ENCODE results near the gene RFNG. TPM values are rescaled to one million over a fixed set of nuclear protein-coding genes. Genes with fewer than 3 reads are reported as not detected.

Gene RFNG
- total RNA-seq, 1 donor = 46.3 TPM

DNA sequence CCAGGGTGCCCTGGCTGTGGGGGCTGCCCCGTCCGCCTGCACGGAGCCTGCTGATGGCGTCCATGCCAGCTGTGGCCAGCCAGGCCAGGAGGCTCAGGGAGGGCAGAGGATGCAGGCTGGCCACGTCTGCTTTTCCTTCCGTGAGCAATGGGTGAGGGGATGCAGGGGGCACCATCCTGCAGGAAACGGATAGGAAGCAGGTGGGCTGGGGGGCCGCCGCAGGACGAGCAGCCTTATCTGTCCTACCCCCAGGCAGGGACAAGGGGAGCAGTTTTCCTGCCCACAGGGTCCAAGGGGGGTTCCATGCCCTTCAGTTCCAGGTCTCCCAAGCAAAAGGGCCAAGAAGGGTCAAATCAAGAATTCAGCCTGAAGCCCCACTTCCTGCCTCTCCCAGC, 7.2 kb upstream of the RFNG start:
- peak; percentile 81 for DNase-seq (ENCODE audit: insufficient read length, low spot score, missing footprints)
- peaks cover 16% of the 10 kb centered on the region for H3K79me2 ChIP-seq (ENCODE audit: insufficient read depth, low read length)
- no peak overlapping the region for H3K4me2 ChIP-seq (ENCODE audit: insufficient read depth, low read length)
- no peaks in the 10 kb centered on the region for H3K4me1 ChIP-seq (ENCODE audit: insufficient read depth, low read length)
- H3K27me3 ChIP-seq (ENCODE audit: insufficient read depth, low read length) = no peaks in the 10 kb centered on the region
- H3K9me3 ChIP-seq (ENCODE audit: low read depth, low read length) = no peaks in the 10 kb centered on the region
- peaks cover 3% of the 10 kb centered on the region for H4K20me1 ChIP-seq (ENCODE audit: insufficient read depth, low read length)
- no peak overlapping the region for H2AFZ ChIP-seq (ENCODE audit: low read length)
- TF ChIP-seq, protein P1, sequence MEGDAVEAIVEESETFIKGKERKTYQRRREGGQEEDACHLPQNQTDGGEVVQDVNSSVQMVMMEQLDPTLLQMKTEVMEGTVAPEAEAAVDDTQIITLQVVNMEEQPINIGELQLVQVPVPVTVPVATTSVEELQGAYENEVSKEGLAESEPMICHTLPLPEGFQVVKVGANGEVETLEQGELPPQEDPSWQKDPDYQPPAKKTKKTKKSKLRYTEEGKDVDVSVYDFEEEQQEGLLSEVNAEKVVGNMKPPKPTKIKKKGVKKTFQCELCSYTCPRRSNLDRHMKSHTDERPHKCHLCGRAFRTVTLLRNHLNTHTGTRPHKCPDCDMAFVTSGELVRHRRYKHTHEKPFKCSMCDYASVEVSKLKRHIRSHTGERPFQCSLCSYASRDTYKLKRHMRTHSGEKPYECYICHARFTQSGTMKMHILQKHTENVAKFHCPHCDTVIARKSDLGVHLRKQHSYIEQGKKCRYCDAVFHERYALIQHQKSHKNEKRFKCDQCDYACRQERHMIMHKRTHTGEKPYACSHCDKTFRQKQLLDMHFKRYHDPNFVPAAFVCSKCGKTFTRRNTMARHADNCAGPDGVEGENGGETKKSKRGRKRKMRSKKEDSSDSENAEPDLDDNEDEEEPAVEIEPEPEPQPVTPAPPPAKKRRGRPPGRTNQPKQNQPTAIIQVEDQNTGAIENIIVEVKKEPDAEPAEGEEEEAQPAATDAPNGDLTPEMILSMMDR (IDR thresholded peaks at IDR 0.05; ENCODE audit: extremely low read depth, low read depth, low read length) = no peak
- H3K27ac ChIP-seq (ENCODE audit: low read depth, low read length) = no peak overlapping the region
- no peak overlapping the region for H3K4me3 ChIP-seq (ENCODE audit: insufficient read depth, low read length)
- H3K36me3 ChIP-seq (ENCODE audit: insufficient read depth, low read length) = peaks cover 50% of the 10 kb centered on the region

DNA sequence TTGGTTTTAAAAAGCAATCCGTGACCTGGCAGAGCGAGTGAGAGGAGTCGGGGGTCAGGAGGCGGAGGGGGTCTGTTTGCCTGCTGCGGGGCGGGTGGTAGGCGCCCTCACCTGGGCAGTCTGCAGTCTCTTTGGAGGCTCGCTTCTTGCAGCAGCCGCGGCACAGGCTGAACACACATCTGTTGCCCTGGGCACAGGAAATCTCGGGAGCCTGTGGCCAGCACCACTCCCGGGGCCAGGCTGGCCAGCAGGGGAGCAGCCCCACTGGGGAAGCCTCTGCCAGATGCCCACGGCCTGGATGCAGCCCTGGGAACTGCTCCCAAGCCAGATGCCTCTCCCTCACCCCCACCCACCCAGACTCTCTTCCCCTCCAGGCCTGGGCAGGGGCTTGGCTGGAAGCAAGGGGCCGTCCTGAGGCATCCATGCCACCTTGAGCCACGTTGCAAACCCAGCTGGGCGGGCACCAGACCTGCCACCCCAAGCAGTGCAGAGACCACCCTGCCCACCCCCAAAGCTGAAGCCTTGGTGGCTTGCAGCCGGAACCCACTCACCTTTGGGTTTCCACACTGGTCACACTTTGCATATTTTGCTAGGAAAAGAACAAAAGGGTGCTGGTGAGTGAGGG, 6.7 kb upstream of the RFNG start:
- TF ChIP-seq, protein P1 (IDR thresholded peaks at IDR 0.05; ENCODE audit: extremely low read depth, low read depth, low read length) = no peak
- Histone ChIP-seq H3K79me2 (ENCODE audit: insufficient read depth, low read length) (peaks cover 16% of the 10 kb centered on the region), H2AFZ (ENCODE audit: low read length) (no peak overlapping the region), H4K20me1 (ENCODE audit: insufficient read depth, low read length) (peaks cover 3% of the 10 kb centered on the region), H3K4me1 (ENCODE audit: insufficient read depth, low read length) (peaks cover under 1% of the 10 kb centered on the region), H3K9me3 (ENCODE audit: low read depth, low read length) (no peaks in the 10 kb centered on the region), H3K36me3 (ENCODE audit: insufficient read depth, low read length) (peaks cover 46% of the 10 kb centered on the region), H3K27me3 (ENCODE audit: insufficient read depth, low read length) (no peaks in the 10 kb centered on the region), H3K4me3 (ENCODE audit: insufficient read depth, low read length) (no peak overlapping the region), H3K27ac (ENCODE audit: low read depth, low read length) (no peak overlapping the region), H3K4me2 (ENCODE audit: insufficient read depth, low read length) (no peak overlapping the region)
- peak; percentile 84 for DNase-seq (ENCODE audit: insufficient read length, low spot score, missing footprints)

DNA sequence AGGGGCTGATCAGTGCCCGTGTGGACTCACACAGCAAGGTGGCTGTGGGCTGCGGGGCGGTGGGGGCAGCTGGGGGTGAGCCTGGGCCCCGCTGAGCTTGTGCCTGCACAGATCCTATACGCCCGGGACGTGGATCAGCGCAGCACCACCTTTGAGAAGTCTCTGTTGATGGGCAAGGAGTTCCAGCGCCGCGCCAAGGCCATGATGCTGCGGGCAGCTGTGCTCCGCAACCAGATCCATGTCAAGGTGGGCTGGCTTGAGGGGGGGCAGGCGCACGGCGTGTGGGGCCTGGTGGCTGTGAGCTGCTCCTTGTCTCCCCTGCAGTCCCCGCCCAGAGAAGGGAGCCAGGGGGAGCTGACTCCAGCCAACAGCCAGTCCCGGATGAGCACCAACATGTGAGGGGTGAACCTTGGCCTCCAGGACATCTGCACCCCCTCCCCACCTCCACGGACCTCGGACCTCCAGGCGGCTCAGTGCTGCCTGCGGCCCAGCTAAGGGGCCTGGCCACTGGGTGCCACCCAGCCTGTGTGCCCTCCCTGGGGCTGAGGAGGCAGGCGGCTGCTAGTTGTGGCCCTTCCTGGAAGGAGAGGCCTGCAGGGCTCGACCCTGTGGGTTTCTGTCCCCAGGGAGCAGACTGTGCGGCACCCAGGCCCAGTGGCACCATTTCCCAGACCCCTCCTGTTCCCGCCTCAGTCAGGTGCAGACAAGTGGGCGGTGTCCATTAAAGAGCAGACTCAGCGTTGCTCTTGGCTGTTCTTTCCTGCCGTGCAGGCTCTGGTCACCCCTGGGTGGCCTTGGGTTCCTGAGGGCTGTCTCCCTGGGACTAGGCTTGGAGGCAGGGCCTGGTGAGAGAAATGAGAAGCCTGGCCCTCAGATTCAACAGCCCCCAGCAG, 5.4 kb upstream of the RFNG start:
- no peaks in the 10 kb centered on the region for H3K9me3 ChIP-seq (ENCODE audit: low read depth, low read length)
- peaks cover 37% of the 10 kb centered on the region for H3K36me3 ChIP-seq (ENCODE audit: insufficient read depth, low read length)
- no peak overlapping the region for H3K4me3 ChIP-seq (ENCODE audit: insufficient read depth, low read length)
- H3K79me2 ChIP-seq (ENCODE audit: insufficient read depth, low read length) = peaks cover 27% of the 10 kb centered on the region
- no peak overlapping the region for H3K4me2 ChIP-seq (ENCODE audit: insufficient read depth, low read length)
- TF ChIP-seq, protein P1 (IDR thresholded peaks at IDR 0.05; ENCODE audit: extremely low read depth, low read depth, low read length) = no peak
- H2AFZ ChIP-seq (ENCODE audit: low read length) = no peak overlapping the region
- no peaks in the 10 kb centered on the region for H3K27me3 ChIP-seq (ENCODE audit: insufficient read depth, low read length)
- peaks cover 12% of the 10 kb centered on the region for H3K4me1 ChIP-seq (ENCODE audit: insufficient read depth, low read length)
- H4K20me1 ChIP-seq (ENCODE audit: insufficient read depth, low read length) = peaks cover 7% of the 10 kb centered on the region
- H3K27ac ChIP-seq (ENCODE audit: low read depth, low read length) = no peak overlapping the region
- peak; percentile 91 for DNase-seq (ENCODE audit: insufficient read length, low spot score, missing footprints)
